Thoracic aorta (tissue), 2 donors: ENCODE data around the gene ATXN10. TPM values are rescaled to one million over a fixed set of nuclear protein-coding genes. Genes with fewer than 3 reads are reported as not detected.

Experiments
- ATAC-seq: fragments of 150-250 bp; one replicate; pipeline ENCODE4 v1.8.0; 2017; ENCODE audit warnings: low read depth; ENCODE audit not compliant: insufficient number of reproducible peaks, low FRiP score
- DNase-seq: peaks from one replicate; pipeline ENCODE4 v3.0.0-alpha.2; 2020; ENCODE audit warnings: low spot score
- H3K27ac ChIP-seq, 2 donors: fragments of 200-600 bp; sonication (generic); 1 replicate in 1 of 2; 2 replicates in 1 of 2; pipeline ENCODE4 v1.5.1; 2016; ENCODE audit warnings: mild to moderate bottlenecking in 2 of 2, moderate library complexity in 2 of 2
- H3K27me3 ChIP-seq: fragments of 200-600 bp; sonication (generic); replicated peaks from 2 replicates; pipeline ENCODE4 v1.6.0; 2016; ENCODE audit warnings: mild to moderate bottlenecking; ENCODE audit not compliant: insufficient read depth
- H3K36me3 ChIP-seq: fragments of 200-600 bp; sonication (generic); one replicate; pipeline ENCODE4 v1.5.1; 2016
- H3K4me1 ChIP-seq, 2 donors: fragments of 200-600 bp; sonication (generic); 1 replicate in 1 of 2; 2 replicates in 1 of 2; pipeline versions ENCODE4 v1.5.1 to v1.6.0; 2016; ENCODE audit warnings: low read depth in 2 of 2, mild to moderate bottlenecking in 1 of 2; ENCODE audit not compliant: control insufficient read depth in 1 of 2
- H3K4me3 ChIP-seq: fragments of 200-600 bp; sonication (generic); 2 replicates; pipeline ENCODE4 v1.5.1; 2016; ENCODE audit warnings: mild to moderate bottlenecking
- H3K9me3 ChIP-seq: fragments of 200-600 bp; sonication (generic); 2 replicates; pipeline ENCODE4 v1.5.1; 2016
- total RNA-seq, 2 donors: library from RNA; depleted of rRNA; stranded (reverse); fragments of >200 nt; gene quantifications; one replicate each; pipeline versions ENCODE4 v1.1.0 to v1.2.3, GENCODE V29; 2016
- TF ChIP-seq, protein P1 (sequence below): fragments of 200-600 bp; sonication (generic); IDR thresholded peaks from one replicate; pipeline ENCODE4 v1.5.1; 2019; ENCODE audit warnings: antibody characterized with exemption

ATXN10 gene
- total RNA-seq, 2 donors from 2014 or later: 52.9 to 164 TPM

DNA sequence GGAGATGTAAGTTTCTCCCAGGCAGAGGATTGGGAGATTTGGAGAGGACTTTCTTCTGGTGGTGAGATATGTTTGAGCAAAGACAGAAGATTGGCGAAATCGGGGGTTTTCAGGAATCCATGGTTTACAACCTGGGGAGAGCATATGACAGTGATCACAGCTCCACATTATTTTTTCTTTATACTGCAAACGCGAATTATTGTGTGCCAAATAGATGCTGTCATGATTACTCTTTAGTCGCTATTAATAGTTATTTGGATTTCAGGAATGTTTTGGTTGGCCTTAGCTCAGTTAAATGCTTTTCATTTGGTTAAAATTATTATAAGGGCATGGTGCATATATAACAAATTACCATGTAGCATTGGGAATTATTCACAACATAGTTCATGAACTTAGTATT is 15.2 kb downstream of the ATXN10 start:
- H3K27ac ChIP-seq: peak overlapping the region in 1 of 2 donors; percentile 70
- H3K4me1 ChIP-seq: peaks cover 56 to 80% of the 10 kb centered on the region in 2 donors
- no peaks in the 10 kb centered on the region for H3K27me3 ChIP-seq
- TF ChIP-seq, protein P1, sequence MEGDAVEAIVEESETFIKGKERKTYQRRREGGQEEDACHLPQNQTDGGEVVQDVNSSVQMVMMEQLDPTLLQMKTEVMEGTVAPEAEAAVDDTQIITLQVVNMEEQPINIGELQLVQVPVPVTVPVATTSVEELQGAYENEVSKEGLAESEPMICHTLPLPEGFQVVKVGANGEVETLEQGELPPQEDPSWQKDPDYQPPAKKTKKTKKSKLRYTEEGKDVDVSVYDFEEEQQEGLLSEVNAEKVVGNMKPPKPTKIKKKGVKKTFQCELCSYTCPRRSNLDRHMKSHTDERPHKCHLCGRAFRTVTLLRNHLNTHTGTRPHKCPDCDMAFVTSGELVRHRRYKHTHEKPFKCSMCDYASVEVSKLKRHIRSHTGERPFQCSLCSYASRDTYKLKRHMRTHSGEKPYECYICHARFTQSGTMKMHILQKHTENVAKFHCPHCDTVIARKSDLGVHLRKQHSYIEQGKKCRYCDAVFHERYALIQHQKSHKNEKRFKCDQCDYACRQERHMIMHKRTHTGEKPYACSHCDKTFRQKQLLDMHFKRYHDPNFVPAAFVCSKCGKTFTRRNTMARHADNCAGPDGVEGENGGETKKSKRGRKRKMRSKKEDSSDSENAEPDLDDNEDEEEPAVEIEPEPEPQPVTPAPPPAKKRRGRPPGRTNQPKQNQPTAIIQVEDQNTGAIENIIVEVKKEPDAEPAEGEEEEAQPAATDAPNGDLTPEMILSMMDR: no peak
- DNase-seq: no peak
- H3K4me3 ChIP-seq: peak overlapping the region; percentile 24
- no peak for ATAC-seq
- no peaks in the 10 kb centered on the region for H3K9me3 ChIP-seq
- H3K36me3 ChIP-seq: no peaks in the 10 kb centered on the region

DNA sequence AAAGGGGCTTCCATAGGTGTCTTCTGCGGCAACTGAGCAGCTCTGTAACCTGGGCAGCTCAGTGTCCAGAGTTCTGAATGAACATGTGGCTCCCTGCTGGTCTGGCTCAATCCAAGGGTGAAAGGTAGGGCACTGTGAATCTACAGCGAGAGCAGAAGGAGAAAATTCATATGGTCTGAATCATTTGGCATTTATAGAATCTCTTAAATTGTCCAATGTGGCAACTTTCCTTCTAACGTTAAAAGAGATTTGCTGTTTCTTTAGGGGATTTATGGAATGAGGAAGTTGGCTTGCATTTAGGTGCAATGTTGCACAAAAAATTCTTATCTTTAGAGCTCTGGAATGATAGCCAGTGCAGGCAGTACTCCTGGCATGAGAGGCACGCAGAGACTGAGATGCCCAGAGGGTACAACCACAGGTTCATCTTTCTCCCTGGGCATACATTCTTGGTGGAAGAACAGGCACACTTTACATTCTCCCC is 17.0 kb downstream of the ATXN10 start:
- no peak for ATAC-seq

DNA sequence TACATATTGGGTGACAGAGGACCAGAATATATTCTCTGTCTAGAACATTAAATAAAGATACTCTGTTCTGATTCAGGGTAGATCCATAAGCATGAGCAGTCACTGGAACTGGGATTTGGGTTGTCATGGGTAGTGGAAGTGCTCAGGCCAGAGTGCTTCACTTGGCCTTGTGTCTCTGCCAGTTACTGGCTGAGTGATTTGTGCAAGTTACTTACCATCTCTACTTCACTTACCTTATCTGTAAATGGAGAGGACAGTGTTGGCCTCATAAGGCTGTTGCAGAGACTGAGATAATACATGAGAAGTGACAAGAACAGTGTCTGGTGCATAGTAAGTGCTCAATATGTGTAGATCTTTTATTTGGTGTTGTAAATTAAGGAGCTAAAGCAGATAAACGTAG is 17.6 kb downstream of the ATXN10 start:
- H3K4me3 ChIP-seq: no peak overlapping the region
- no peaks in the 10 kb centered on the region for H3K9me3 ChIP-seq
- DNase-seq: no peak
- no peak for ATAC-seq
- H3K27me3 ChIP-seq: no peaks in the 10 kb centered on the region
- H3K27ac ChIP-seq: peak overlapping the region; percentile 4 to 70
- H3K4me1 ChIP-seq: peaks cover 42 to 67% of the 10 kb centered on the region in 2 donors
- H3K36me3 ChIP-seq: peaks cover 7% of the 10 kb centered on the region
- TF ChIP-seq, protein P1: no peak

More for the DNA sequence above, 17.0 kb downstream of the ATXN10 start:
- Histone ChIP-seq H3K9me3 (no peaks in the 10 kb centered on the region), H3K27ac (peak overlapping the region; percentile 21 to 70), H3K4me1 (peaks cover 47 to 72% of the 10 kb centered on the region in 2 donors), H3K4me3 (peak overlapping the region; percentile 13), H3K27me3 (no peaks in the 10 kb centered on the region), H3K36me3 (peaks cover 3% of the 10 kb centered on the region)
- no peak for DNase-seq
- TF ChIP-seq, protein P1: no peak

DNA sequence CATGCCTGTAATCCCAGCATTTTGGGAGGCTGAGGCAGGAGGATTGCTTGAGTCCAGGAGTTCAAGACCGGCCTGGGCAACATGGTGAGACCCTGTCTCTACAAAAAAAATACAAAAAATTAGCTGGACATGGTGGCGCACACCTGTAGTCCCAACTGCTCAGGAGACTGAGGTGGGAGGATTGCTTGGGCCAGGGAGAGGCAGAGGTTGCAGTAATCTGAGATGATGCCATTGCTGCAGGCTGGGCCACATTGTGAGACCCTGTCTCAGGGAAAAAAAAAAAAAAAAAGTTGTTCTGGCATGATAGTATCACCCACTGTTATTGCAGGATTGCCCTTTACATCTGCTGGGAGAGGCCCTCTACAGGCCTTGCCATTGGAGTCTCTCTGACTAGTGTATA is 18.4 kb downstream of the ATXN10 start:
- no peaks in the 10 kb centered on the region for H3K9me3 ChIP-seq
- H3K27me3 ChIP-seq: no peaks in the 10 kb centered on the region
- H3K36me3 ChIP-seq: peaks cover 10% of the 10 kb centered on the region
- H3K4me3 ChIP-seq: no peak overlapping the region
- H3K27ac ChIP-seq: no peak overlapping the region
- TF ChIP-seq, protein P1: no peak
- ATAC-seq (no peak), DNase-seq (no peak)
- H3K4me1 ChIP-seq: peaks cover 35 to 60% of the 10 kb centered on the region in 2 donors

DNA sequence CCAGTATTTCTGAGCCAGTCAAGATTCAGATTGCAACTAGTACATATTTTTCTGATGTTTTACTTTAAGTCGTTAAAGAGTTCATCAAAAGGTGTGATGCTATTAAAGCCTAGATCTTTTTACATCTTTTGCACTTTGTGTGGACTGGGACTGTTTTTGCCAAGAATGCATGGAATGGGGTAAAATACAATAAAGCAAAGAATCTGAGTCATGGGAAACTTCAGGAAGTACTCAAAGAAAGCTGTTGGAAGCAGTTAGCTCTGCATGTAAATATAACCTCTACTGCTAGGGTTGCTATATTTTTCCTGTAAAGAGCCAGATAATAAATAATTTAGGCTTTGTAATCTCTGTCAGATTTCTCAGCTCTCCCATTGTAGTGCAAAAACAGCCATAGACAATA is 20.9 kb downstream of the ATXN10 start:
- no peak overlapping the region for H3K27ac ChIP-seq
- TF ChIP-seq, protein P1: no peak
- DNase-seq (no peak), ATAC-seq (no peak)
- H3K27me3 ChIP-seq: no peaks in the 10 kb centered on the region
- H3K9me3 ChIP-seq: no peaks in the 10 kb centered on the region
- peaks cover 18 to 34% of the 10 kb centered on the region in 2 donors for H3K4me1 ChIP-seq
- H3K36me3 ChIP-seq: peaks cover 10% of the 10 kb centered on the region
- no peak overlapping the region for H3K4me3 ChIP-seq
